ENCODE results near the gene ADPGK.

ADPGK gene

DNA sequence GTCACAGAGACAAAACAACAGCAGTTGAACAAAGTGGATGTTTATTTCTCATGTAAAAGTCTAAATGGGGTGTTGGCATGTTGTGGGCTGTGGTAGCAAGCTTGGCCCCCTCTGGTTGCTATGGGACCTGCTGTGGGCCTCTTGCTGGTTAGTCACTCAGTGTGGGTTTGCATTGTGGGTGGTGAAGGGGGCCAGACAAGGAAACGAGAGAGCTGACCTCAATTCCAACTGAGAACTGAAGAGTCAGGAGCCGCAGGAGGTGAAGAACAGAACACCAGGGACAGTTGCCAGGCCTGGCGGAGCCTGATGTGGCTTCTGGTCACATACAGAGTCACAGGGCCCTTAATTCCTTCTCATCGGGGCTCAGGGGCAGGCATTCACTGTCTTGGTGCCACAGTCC is 1.9 kb upstream of the ADPGK start:
- CTCF ChIA-PET, result interaction anchor here (1.2 to 2.0 kb wide), 6 partner anchors 8 to 297 kb away, joined by 3 to 7 read pairs (median 5); no protein-coding TSS in a partner anchor
- POLR2A ChIA-PET, result no interaction called here
- no peak for DNase-seq (ENCODE audit: extremely low spot score)
- TF ChIP-seq, protein P1, sequence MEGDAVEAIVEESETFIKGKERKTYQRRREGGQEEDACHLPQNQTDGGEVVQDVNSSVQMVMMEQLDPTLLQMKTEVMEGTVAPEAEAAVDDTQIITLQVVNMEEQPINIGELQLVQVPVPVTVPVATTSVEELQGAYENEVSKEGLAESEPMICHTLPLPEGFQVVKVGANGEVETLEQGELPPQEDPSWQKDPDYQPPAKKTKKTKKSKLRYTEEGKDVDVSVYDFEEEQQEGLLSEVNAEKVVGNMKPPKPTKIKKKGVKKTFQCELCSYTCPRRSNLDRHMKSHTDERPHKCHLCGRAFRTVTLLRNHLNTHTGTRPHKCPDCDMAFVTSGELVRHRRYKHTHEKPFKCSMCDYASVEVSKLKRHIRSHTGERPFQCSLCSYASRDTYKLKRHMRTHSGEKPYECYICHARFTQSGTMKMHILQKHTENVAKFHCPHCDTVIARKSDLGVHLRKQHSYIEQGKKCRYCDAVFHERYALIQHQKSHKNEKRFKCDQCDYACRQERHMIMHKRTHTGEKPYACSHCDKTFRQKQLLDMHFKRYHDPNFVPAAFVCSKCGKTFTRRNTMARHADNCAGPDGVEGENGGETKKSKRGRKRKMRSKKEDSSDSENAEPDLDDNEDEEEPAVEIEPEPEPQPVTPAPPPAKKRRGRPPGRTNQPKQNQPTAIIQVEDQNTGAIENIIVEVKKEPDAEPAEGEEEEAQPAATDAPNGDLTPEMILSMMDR (IDR thresholded peaks at IDR 0.05; ENCODE audit: control extremely low read depth, extremely low read depth, low read depth, missing control alignments), result no peak

DNA sequence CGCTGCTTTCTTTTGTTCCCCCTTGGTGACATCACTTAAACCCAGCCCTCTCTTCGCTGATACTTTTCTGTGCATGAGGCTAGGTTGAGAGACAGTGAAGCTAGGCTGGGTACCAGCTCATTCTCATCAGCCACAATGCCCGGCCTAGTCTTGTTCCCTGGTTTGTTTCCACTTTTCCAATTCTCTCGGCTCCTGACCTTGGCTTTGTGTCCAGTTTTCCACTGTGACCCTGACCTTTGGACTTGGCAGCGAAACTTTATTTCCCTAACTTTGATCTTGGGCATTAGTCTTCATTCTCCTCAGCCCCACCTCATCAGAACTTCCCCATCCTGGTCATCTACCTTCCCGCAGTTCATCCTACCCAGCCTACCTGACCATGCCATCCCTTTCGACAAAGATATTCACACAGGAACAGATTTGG is 908 bp upstream of the ADPGK start:
- ChIA-PET CTCF (interaction anchor here (0.5 to 2.0 kb wide), 5 partner anchors 9 to 298 kb away, joined by 3 to 7 read pairs (median 4); no protein-coding TSS in a partner anchor), POLR2A (no interaction called here)
- DNase-seq (ENCODE audit: extremely low spot score), result no peak
- TF ChIP-seq, protein P1 (IDR thresholded peaks at IDR 0.05; ENCODE audit: control extremely low read depth, extremely low read depth, low read depth, missing control alignments), result no peak

DNA sequence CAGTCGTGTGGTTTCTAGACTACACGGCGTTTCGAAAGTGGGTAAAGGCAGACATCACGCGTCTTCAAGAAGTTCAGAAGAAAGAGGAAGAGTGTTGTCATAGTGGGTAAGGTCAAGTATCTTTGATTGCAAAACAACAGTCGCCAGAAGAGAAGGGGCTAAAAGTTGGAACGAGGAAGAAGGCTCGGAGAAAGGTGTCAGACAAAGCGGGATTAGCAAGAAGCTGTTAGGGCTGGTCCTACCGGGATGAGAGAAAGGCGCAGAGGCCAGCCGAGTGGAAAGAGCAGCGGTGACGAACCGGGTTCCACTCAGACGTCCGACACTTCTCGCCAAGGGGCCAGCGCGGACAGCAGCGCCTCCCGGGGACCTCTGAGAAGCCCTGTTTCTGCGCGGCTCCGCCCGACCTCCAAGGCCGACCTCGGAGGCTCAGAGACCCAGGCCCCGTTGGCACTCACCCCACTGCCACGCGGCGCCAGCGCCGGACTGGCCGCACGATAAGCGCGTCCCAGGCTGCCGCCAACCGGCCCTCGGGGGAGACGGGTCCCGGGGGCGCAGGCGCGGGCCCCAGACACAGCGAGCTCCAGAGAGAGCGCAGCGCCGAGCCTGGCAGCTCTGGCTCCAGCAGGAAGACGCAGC is 436 bp downstream of the ADPGK start:
- DNase-seq (ENCODE audit: extremely low spot score), result peak; percentile 66
- ChIA-PET POLR2A (interaction anchor here (0.6 kb wide), 1 partner anchor 49 kb away, joined by 8 read pairs; no protein-coding TSS in a partner anchor), CTCF (interaction anchor here (1.0 to 1.6 kb wide), 2 partner anchors 30 to 61 kb away, joined by 3 to 4 read pairs; no protein-coding TSS in a partner anchor)
- TF ChIP-seq, protein P1 (IDR thresholded peaks at IDR 0.05; ENCODE audit: control extremely low read depth, extremely low read depth, low read depth, missing control alignments), result no peak

DNA sequence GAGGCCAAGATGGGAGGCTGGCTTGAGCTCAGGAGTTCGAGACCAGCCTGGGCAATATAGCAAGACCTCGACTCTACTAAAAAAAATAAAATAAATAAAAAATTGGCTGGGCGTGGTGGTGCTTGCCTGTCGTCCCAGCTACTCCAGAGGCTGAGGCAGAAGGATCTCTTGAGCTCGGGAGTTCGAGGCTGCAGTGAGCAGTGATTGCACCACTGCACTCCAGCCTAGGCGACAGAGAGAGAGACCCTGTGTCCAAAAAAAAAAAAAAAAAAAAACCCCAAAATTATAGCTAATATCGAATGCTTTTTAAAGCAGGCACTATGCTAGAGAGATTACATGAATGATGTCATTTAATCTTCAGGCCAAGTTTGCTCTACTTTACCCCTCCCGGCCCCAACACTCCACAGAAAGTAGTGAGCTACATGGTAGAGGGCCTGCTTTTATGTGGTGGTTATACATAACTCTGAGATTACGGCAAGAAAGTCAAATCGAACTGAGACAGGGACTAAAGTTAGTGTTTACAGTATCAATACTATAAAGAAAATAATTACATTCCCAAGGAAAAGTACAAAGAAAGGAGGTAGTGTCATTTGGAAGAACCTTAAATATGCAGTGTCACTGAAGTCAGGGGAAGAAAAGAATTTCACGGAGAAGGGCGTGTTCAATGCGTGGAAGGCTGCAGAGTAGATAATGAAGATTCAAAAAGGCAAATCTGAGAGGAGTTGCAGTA is 1.1 kb downstream of the ADPGK start:
- ChIA-PET POLR2A (interaction anchor here (0.6 kb wide), 1 partner anchor 48 kb away, joined by 8 read pairs; no protein-coding TSS in a partner anchor), CTCF (interaction anchor here (1.0 to 1.6 kb wide), 2 partner anchors 29 to 61 kb away, joined by 3 to 4 read pairs; no protein-coding TSS in a partner anchor)
- TF ChIP-seq, protein P1 (IDR thresholded peaks at IDR 0.05; ENCODE audit: control extremely low read depth, extremely low read depth, low read depth, missing control alignments), result no peak
- no peak for DNase-seq (ENCODE audit: extremely low spot score)

DNA sequence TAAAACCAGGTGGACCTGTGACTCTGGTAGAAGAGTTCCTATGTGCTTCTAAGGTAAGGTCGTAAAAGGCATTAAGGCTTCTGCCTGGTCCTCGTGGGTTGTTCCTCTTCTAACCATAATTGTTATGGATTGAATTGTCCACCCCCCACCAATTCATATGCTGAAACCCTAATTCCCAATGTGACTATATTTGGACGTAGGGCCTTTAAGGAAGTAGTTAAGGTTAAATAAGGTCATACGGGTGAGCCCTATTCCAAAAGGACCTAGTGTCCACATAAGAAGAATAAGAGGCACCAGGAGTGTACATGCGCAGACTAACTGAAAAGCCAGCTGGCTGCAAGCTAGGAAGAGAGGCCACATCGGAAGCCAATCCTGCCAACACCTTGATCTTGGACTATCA is 1.9 kb downstream of the ADPGK start:
- CTCF ChIA-PET, result interaction anchor here (1.0 to 1.6 kb wide), 2 partner anchors 28 to 60 kb away, joined by 3 to 4 read pairs; no protein-coding TSS in a partner anchor
- DNase-seq (ENCODE audit: extremely low spot score), result no peak
- POLR2A ChIA-PET, result no interaction called here
- TF ChIP-seq, protein P1 (IDR thresholded peaks at IDR 0.05; ENCODE audit: control extremely low read depth, extremely low read depth, low read depth, missing control alignments), result no peak

DNA sequence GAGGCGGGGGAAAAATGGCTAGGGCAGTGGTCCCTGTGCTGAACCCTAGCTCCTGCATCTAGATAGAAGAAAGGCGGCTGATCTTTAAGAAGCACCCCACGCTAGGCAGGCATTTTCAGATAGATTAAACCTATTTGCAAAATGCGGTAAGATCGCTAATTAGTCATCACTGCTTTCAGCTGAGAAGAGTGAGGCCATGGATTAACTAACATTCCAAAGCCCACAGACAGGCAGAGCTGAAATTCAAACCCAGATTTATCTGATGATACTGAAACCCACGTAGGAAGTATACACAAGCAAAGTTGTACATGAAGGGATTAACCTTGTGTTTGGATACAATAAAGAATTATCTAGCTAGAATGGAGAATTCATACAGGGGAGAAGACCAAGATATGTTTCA is 4.8 kb downstream of the ADPGK start:
- TF ChIP-seq, protein P1 (IDR thresholded peaks at IDR 0.05; ENCODE audit: control extremely low read depth, extremely low read depth, low read depth, missing control alignments), result no peak
- ChIA-PET POLR2A (interaction anchor here (0.6 kb wide), 1 partner anchor 412 kb away, joined by 3 read pairs; no protein-coding TSS in a partner anchor), CTCF (interaction anchor here (1.3 to 2.5 kb wide), 4 partner anchors 10 to 921 kb away, joined by 3 to 11 read pairs (median 6); no protein-coding TSS in a partner anchor)
- DNase-seq (ENCODE audit: extremely low spot score), result no peak
